Stimulated activated CD4-positive, alpha-beta T cell treated with anti-CD3 and anti-CD28 coated beads, TNF-alpha, amount 100 ng/mL, for 48 hours (primary cell): ENCODE measurements around the gene OPN3.
A peak's percentile ranks its signal among the peaks of the same experiment; 100 is the strongest.
"Not testable (repeated sequence)": the region's sequence is repeated elsewhere in the genome, so short reads cannot be mapped to it uniquely, and the experiment has no call there.

Experiments used
- DNase-seq, 3 donors: peaks; one replicate each; pipeline ENCODE4 v3.0.0-alpha.2; 2020; ENCODE audit warnings: low read depth in 3 of 3

Gene OPN3, protein sequence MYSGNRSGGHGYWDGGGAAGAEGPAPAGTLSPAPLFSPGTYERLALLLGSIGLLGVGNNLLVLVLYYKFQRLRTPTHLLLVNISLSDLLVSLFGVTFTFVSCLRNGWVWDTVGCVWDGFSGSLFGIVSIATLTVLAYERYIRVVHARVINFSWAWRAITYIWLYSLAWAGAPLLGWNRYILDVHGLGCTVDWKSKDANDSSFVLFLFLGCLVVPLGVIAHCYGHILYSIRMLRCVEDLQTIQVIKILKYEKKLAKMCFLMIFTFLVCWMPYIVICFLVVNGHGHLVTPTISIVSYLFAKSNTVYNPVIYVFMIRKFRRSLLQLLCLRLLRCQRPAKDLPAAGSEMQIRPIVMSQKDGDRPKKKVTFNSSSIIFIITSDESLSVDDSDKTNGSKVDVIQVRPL

DNA sequence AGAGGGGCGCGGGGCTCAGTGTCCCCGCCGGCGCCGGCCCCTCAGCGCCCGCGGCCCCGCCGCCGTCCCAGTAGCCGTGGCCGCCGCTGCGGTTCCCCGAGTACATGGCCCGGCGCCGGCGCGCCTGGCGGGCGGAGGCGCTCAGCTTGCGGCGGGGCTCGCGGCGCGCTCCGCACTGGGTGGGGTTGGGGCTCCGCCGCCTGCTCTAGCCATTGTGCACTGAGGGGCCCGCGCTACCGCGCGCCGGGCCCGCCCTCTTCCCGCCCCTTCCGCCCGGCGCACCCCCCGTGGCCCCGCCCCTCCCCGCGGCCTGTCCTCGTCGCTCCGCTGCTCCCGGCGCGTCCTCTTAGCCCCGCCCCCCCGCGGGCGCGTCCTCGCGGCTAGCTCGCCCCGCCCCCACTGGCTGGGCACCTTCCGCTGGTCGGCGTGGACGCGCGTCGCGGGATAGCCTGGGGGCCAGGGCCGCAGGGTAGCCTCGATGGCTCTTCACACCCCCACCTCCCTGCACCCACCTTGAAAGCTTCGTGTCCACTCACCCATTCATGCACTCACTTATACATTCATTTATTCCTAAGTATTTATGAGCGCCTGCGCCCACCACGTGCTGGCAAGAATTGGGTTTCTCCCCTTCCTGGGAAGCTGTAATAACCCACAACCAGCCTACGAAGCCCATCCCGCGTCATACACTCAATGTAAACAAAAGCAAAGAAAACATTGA is at the start of gene OPN3, which contains the start of gene CHML:
OPN3 (minus strand) TSS at position 221 of the 718 bp plus-strand sequence; CDS start at position 106, 115 bp downstream.
CHML (minus strand) TSS at position 221 of the 718 bp plus-strand sequence. CDS start 4,603 bp downstream, outside the sequence.
- DNase-seq = peak; percentile 86 to 95 (median 88)

- DNase-seq = no peak
Observed at GRCh38 chr1:241688940-241689368, 48.8 kb upstream of the OPN3 start.

- no peak for DNase-seq
Observed at GRCh38 chr1:241684108-241684507, 43.9 kb upstream of the OPN3 start.

GRCh38 chr1:241682921-241683320 is 42.8 kb upstream of the OPN3 start:
- no peak for DNase-seq

- DNase-seq = not testable (repeated sequence)
Observed at GRCh38 chr1:241681861-241682448, 41.8 kb upstream of the OPN3 start.

- no peak for DNase-seq
Observed at GRCh38 chr1:241679961-241680360, 39.8 kb upstream of the OPN3 start.

DNA sequence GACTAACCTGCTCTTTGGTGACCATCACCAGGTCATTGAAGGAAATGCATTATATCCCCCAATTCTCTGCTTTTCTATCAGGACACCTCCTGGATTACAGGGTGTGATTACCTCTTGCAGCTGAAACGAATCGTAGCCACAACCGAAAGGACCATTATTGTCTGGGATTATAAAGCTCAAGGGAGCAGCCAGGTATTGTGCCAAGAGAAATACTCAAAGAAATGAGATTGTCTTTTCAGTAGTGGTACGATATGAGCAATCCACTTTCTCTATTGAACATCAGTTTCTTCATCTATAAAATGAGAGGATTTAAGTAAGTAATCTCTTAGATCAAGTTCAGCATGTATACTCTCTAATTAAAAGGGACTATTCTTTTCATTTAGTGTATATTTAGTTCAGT is 39.2 kb upstream of the OPN3 start:
- DNase-seq = no peak

DNA sequence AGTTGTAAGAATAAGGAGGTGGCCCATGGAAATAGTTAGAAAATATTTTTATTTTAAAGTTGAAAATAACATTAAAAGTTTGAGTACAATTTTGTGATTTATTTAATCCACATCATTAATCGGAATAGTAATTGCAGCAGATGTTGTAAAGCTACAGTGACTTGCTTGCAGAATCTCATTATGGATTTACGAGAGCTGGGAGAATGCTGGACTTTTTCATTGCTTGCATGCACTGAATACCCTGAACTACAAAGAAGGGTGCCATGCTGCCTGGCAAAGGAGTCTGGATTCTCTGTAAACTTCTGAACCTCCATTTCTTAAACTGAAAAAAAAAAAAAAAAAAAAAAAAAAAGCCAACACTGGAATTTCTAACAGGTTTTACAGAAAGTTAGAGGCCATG is 38.4 kb upstream of the OPN3 start:
- DNase-seq = no peak

GRCh38 chr1:241677201-241677600 is 37.0 kb upstream of the OPN3 start:
- peak in 1 of 3 donors; percentile 15 for DNase-seq

DNA sequence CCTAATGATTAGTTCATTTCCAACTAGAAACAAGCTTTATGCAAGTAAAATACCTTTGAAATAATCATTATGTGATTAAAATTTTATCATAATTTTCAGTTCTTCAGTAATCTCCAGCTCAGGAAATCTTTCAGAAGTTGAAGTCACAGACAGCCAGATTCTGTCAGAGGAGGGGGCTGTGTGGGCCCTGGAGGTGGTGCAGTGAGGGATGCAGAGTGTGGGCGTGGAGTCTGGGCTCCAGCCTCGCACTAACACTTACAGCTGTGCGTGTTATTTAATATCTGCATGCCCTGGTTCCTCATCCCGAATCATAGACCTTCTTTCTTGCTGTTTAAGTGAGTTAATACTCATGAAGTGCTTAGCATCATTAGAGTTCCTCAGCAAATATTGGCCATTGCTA is 35.8 kb upstream of the OPN3 start:
- no peak for DNase-seq

- no peak for DNase-seq
Observed at GRCh38 chr1:241674805-241675384, 34.7 kb upstream of the OPN3 start.

- no peak for DNase-seq
Observed at GRCh38 chr1:241672301-241672700, 32.1 kb upstream of the OPN3 start.

GRCh38 chr1:241666419-241666818 is 26.2 kb upstream of the OPN3 start:
- no peak for DNase-seq

- DNase-seq = no peak
Observed at GRCh38 chr1:241660424-241660972, 20.3 kb upstream of the OPN3 start.

GRCh38 chr1:241659016-241659415 is 18.8 kb upstream of the OPN3 start:
- DNase-seq = not testable (repeated sequence)

DNA sequence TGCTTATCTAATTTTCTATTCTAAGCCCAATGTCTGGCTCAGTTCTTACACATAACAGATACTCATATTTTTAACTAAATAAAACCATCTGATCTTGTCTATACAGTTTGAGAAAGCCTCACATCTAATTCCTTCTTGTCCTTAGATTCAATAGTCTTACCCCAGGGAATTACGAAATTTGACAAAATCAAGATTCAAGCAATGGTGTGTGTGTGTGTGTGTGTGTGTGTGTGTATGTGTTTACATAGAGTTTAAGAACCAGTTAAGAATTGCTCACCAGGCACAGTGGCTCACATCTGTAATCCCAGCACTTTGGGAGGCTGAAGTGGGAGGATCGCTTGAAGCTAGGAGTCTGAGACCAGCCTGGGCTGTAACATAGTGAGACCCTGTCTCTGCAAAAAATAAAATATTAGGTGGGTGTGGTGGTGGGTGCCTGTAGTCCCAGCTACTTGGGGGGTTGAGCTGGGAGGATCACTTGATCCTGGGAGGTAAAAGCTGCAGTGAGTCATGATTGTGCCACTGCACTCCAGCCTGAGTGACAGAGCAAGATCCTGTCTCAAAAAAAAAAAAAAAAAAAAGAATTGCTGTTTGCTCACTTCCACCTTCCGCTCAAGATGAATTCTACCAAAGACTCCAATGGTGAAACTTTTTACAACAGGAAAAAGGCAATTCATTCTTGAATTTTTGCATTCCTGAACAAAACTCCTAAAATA is 18.1 kb upstream of the OPN3 start:
- no peak for DNase-seq

GRCh38 chr1:241654641-241655040 is 14.5 kb upstream of the OPN3 start:
- DNase-seq = no peak

- no peak for DNase-seq
Observed at GRCh38 chr1:241654019-241654418, 13.8 kb upstream of the OPN3 start.

DNA sequence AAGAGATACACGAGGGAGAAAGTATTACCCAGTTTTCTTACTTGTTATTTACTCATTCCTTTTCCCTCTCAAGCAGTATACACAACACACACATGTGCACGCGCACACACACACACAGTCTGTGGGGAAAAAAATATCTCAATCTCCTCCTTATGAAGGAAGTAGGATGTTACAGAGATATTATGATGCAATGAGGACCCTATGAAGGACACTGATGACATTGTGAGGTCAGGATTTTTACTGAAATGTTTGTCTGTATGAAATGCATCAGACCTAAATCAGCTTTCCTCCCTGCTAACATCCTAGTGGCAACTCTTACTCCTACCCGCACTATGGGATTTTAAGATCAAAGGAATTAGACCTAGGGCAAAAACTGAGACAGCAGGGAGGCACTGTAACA is 11.8 kb upstream of the OPN3 start, which contains the start of gene WDR64:
WDR64 (plus strand) TSS at position 270 of the 400 bp plus-strand sequence. CDS start 204 bp downstream, outside the sequence.
- DNase-seq = no peak

- no peak for DNase-seq
Observed at GRCh38 chr1:241648159-241648558, 8.0 kb upstream of the OPN3 start.

DNA sequence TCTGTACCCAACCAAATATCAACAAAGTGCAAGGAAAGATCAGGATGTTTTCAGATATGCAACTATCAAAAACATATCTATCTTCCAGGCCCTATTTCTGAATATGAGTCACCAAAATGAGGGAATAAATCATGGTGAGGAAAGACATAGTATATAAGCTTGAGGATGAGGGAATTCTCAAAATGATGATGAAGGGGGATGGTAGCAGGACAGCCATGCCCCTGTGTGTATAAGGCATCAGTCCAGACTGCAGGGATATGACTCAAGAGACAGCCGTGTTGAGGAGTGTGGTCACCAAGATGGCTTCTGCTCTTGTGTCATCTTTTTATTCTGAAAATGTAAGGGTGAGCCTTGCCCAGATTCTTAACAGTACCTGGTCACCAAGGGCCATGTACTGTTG is 7.5 kb upstream of the OPN3 start:
- no peak for DNase-seq
